Lung (tissue), 12 donors: ENCODE results near the gene NDFIP2. TPM values are rescaled to one million over a fixed set of nuclear protein-coding genes. Genes with fewer than 3 reads are reported as not detected.

Source experiments
- ATAC-seq: fragments of 200-7000 bp; cut with Tn5 transposase; one replicate; pipeline ENCODE4 v1.9.1; 2020; ENCODE audit warnings: moderate number of reproducible peaks; ENCODE audit not compliant: insufficient read depth, low FRiP score
- DNase-seq, 3 donors: peaks; one replicate each; pipeline ENCODE4 v3.0.0-alpha.2; 2013 to 2017
- H3K27ac ChIP-seq, 2 donors: one replicate each; pipeline ENCODE4 v1.5.1; 2013; ENCODE audit warnings: mild to moderate bottlenecking in 2 of 2, moderate library complexity in 2 of 2, control low read depth in 1 of 2, inconsistent platforms in 1 of 2, low read depth in 1 of 2, low read length in 1 of 2
- H3K27me3 ChIP-seq, 3 donors: one replicate each; pipeline ENCODE4 v1.5.1; 2013; ENCODE audit warnings: low read length in 2 of 3; ENCODE audit not compliant: control insufficient read depth in 3 of 3, insufficient read depth in 3 of 3
- H3K36me3 ChIP-seq, 4 donors: one replicate each; pipeline ENCODE4 v1.5.1; 2013; ENCODE audit warnings: low read length in 4 of 4, mild to moderate bottlenecking in 1 of 4, moderate library complexity in 1 of 4; ENCODE audit not compliant: control insufficient read depth in 4 of 4, insufficient read depth in 4 of 4
- H3K4me1 ChIP-seq, 5 donors: one replicate each; pipeline ENCODE4 v1.5.1; 2013; ENCODE audit warnings: low read length in 5 of 5, mild to moderate bottlenecking in 2 of 5, moderate library complexity in 1 of 5; ENCODE audit not compliant: control insufficient read depth in 5 of 5, insufficient read depth in 5 of 5
- H3K4me3 ChIP-seq: one replicate; pipeline ENCODE4 v1.5.1; 2013; ENCODE audit warnings: mild to moderate bottlenecking, control low read depth, moderate library complexity
- H3K9ac ChIP-seq, 2 donors: one replicate each; pipeline ENCODE4 v1.5.1; 2013; ENCODE audit warnings: low read length in 2 of 2, control low read depth in 1 of 2; ENCODE audit not compliant: insufficient read depth in 1 of 2
- H3K9me3 ChIP-seq, 4 donors: one replicate each; pipeline ENCODE4 v1.5.1; 2013; ENCODE audit warnings: low read length in 3 of 4, mild to moderate bottlenecking in 1 of 4, moderate library complexity in 1 of 4; ENCODE audit not compliant: control insufficient read depth in 4 of 4, insufficient read depth in 3 of 4
- WGBS, 2 donors: extraction: QIAGEN DNeasy Blood & Tissue Kit; methylation state at CpG; one replicate each; pipeline ENCODE4 v1.1.7; 2013; 5-methylcytosine and 5-hydroxymethylcytosine counted together
- polyA plus RNA-seq, 2 donors: library from polyadenylated mRNA; stranded (reverse); fragments of 200-250 nt; gene quantifications; one replicate each; pipeline ENCODE4 v1.2.1, GENCODE V29; 2013
- total RNA-seq, 2 donors: library from RNA; depleted of rRNA in 1 of 2; stranded (reverse); fragments of >200 nt in 1 of 2; gene quantifications; one replicate each; pipeline ENCODE4 v1.2.1, GENCODE V29; 2014 to 2021
- TF ChIP-seq, protein P1 (sequence below): IDR thresholded peaks from 2 replicates; pipeline ENCODE4 v1.5.1; 2012; ENCODE audit warnings: mild to moderate bottlenecking; ENCODE audit errors: control extremely low read depth, extremely low read depth
- donor health status: control.
- donor health status: control.
- donor health status: Bipolar disorder and iron deficiency.
- donor health status: healthy.
- donor health status: DM: yes; HTN: yes; CAD: no.

Gene NDFIP2
- total and polyA plus RNA-seq, 4 donors: 14.0 to 38.4 (median 23.2) TPM

DNA sequence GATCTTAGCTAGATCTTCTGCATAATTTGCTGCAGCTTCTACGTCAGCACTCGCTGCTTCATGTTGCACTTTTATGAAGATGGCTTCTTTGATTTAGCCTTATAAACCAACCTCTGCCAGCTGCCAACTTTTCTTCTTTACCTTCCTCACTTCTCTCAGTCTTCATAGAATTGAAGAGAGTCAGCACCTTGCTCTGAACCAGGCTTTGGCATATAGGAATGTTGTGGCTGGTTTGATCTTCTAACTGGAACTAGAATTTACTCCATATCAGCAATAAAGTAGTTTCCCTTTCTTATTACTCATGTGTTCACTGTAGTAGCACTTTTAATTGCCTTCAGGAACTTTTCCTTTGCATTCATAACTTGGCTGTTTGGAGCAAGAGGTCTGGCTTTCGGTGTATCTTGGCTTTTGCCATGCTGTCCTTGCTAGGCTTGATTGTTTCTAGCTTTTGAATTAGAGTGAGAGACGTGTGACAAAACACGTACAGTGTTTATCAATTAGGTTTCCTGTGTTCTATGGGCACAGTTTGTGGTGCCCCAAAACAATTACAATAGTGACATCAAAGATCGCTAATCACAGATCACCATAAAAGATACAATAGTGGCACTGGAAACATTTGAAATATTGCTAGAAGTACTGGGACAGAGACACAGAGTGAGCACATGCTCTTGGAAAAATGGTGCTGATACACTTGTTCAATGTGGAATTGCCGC is 50.7 kb downstream of the NDFIP2 start:
- peaks cover 0 to 5% (median under 1%) of the 10 kb centered on the region in 4 donors for H3K36me3 ChIP-seq
- WGBS, 2 donors: 81 to 86% methylated on average over 7 of the region's 7 CpGs
- ATAC-seq (no peak), DNase-seq (no peak)
- TF ChIP-seq, protein P1, sequence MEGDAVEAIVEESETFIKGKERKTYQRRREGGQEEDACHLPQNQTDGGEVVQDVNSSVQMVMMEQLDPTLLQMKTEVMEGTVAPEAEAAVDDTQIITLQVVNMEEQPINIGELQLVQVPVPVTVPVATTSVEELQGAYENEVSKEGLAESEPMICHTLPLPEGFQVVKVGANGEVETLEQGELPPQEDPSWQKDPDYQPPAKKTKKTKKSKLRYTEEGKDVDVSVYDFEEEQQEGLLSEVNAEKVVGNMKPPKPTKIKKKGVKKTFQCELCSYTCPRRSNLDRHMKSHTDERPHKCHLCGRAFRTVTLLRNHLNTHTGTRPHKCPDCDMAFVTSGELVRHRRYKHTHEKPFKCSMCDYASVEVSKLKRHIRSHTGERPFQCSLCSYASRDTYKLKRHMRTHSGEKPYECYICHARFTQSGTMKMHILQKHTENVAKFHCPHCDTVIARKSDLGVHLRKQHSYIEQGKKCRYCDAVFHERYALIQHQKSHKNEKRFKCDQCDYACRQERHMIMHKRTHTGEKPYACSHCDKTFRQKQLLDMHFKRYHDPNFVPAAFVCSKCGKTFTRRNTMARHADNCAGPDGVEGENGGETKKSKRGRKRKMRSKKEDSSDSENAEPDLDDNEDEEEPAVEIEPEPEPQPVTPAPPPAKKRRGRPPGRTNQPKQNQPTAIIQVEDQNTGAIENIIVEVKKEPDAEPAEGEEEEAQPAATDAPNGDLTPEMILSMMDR: no peak
- no peak overlapping the region for H3K27ac ChIP-seq
- H3K4me1 ChIP-seq: peaks cover 0 to 6% (median 0%) of the 10 kb centered on the region in 5 donors
- H3K27me3 ChIP-seq: no peaks in the 10 kb centered on the region
- H3K9ac ChIP-seq: no peak overlapping the region
- H3K9me3 ChIP-seq: no peaks in the 10 kb centered on the region
- H3K4me3 ChIP-seq: no peak overlapping the region

DNA sequence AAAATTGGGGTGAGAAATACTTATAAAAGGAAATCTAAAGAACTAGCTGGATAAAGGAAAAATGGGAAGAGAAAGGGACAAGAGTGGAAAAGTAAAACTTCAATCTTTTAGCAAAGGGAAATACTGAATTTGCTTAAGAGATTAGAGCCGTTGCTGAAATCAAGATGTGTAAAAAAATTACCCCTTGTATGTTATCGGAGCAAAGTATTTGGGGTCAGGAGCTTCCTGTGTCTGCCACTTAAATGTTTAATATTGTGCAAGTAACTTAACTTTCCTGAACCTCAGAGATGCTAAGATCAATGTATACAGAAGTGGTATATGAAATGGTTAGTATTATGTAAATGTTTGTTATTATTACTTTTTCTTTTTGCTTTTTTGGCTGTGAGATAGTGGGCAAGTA is 51.6 kb downstream of the NDFIP2 start:
- 37 to 53% methylated on average over 2 of the region's 2 CpGs for WGBS, 2 donors
- ATAC-seq (no peak), DNase-seq (no peak)
- Histone ChIP-seq H3K9ac (no peak overlapping the region), H3K27ac (no peak overlapping the region), H3K27me3 (no peaks in the 10 kb centered on the region), H3K4me1 (peaks cover 0 to 4% (median 0%) of the 10 kb centered on the region in 5 donors), H3K4me3 (no peak overlapping the region), H3K36me3 (peaks cover 0 to 5% (median 1%) of the 10 kb centered on the region in 4 donors), H3K9me3 (no peaks in the 10 kb centered on the region)
- TF ChIP-seq, protein P1: no peak

DNA sequence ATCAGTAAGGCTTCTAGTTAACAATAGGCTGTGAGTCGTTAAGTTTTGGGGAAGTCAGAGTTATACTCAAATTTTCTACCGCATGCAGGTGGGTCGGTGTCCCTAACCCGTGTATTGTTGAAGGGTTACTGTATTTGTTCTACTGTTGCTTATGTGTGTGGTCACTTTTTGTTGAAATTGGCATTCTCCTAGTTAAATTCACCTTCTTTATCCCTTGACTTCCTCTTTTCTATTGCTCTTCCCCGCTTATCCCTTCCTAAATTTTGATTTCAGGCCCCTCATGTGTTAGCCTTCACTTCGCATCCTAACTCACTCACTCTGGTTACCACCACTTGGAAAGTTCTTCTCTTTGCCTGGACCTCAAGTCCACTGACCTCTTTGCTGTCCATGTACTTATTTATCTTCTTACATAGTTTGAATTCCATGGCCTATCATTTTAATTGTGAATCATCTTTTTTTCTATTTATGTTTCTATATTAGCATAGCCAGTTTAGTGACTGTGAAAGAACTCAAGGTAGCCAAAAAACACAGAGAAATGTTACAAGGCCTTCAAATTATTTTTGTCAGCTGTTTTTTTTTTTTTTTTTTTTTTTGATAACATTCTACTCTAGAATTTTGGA is 52.9 kb downstream of the NDFIP2 start:
- TF ChIP-seq, protein P1: no peak
- DNase-seq (no peak), ATAC-seq (no peak)
- no peaks in the 10 kb centered on the region for H3K4me1 ChIP-seq
- H3K36me3 ChIP-seq: peaks cover 0 to 6% (median 2%) of the 10 kb centered on the region in 4 donors
- peak overlapping the region in 1 of 2 donors; percentile 9 for H3K27ac ChIP-seq
- no peak overlapping the region for H3K4me3 ChIP-seq
- no peak overlapping the region for H3K9ac ChIP-seq
- no peaks in the 10 kb centered on the region for H3K9me3 ChIP-seq
- no peaks in the 10 kb centered on the region for H3K27me3 ChIP-seq
- WGBS, 2 donors: 93 to 94% methylated on average over 6 of the region's 6 CpGs
